ENCODE data around the gene NAALADL1.

Gene NAALADL1

GRCh38 chr11:65069217-65069616 is 10.9 kb upstream of the NAALADL1 start:
- no peaks in the 10 kb centered on the region for H3K36me3 ChIP-seq
- TF ChIP-seq CTCF (IDR thresholded peaks at IDR 0.05): no peak
- no peaks in the 10 kb centered on the region for H3K9me3 ChIP-seq
- no peaks in the 10 kb centered on the region for H3K4me1 ChIP-seq (ENCODE audit: control insufficient read depth in 1 of 2, insufficient read depth in 1 of 2, low read depth in 1 of 2, low read length in 1 of 2)
- H3K27ac ChIP-seq: no peak overlapping the region
- no peaks in the 10 kb centered on the region for H3K27me3 ChIP-seq
- H3K4me3 ChIP-seq (ENCODE audit: low read depth in 1 of 2, low read length in 1 of 2): no peak overlapping the region

GRCh38 chr11:65067446-65067845 is 9.1 kb upstream of the NAALADL1 start:
- H3K27me3 ChIP-seq: no peaks in the 10 kb centered on the region
- H3K36me3 ChIP-seq: no peaks in the 10 kb centered on the region
- TF ChIP-seq CTCF (IDR thresholded peaks at IDR 0.05): no peak
- H3K4me3 ChIP-seq (ENCODE audit: low read depth in 1 of 2, low read length in 1 of 2): no peak overlapping the region
- no peaks in the 10 kb centered on the region for H3K9me3 ChIP-seq
- H3K4me1 ChIP-seq (ENCODE audit: control insufficient read depth in 1 of 2, insufficient read depth in 1 of 2, low read depth in 1 of 2, low read length in 1 of 2): no peaks in the 10 kb centered on the region
- H3K27ac ChIP-seq: no peak overlapping the region

GRCh38 chr11:65066805-65067291 is 8.5 kb upstream of the NAALADL1 start:
- TF ChIP-seq CTCF (IDR thresholded peaks at IDR 0.05): no peak
- Histone ChIP-seq H3K27me3 (no peaks in the 10 kb centered on the region), H3K27ac (no peak overlapping the region), H3K4me3 (ENCODE audit: low read depth in 1 of 2, low read length in 1 of 2) (no peak overlapping the region), H3K9me3 (no peaks in the 10 kb centered on the region), H3K36me3 (no peaks in the 10 kb centered on the region), H3K4me1 (ENCODE audit: control insufficient read depth in 1 of 2, insufficient read depth in 1 of 2, low read depth in 1 of 2, low read length in 1 of 2) (no peaks in the 10 kb centered on the region)

- Histone ChIP-seq H3K27ac (no peak overlapping the region), H3K4me1 (ENCODE audit: control insufficient read depth in 1 of 2, insufficient read depth in 1 of 2, low read depth in 1 of 2, low read length in 1 of 2) (no peaks in the 10 kb centered on the region), H3K36me3 (no peaks in the 10 kb centered on the region), H3K4me3 (ENCODE audit: low read depth in 1 of 2, low read length in 1 of 2) (no peak overlapping the region), H3K27me3 (no peaks in the 10 kb centered on the region), H3K9me3 (no peaks in the 10 kb centered on the region)
- no peak for TF ChIP-seq CTCF (IDR thresholded peaks at IDR 0.05)
Observed at GRCh38 chr11:65066315-65066714, 8.0 kb upstream of the NAALADL1 start.

- Histone ChIP-seq H3K27ac (no peak overlapping the region), H3K4me3 (ENCODE audit: low read depth in 1 of 2, low read length in 1 of 2) (no peak overlapping the region), H3K36me3 (no peaks in the 10 kb centered on the region), H3K4me1 (ENCODE audit: control insufficient read depth in 1 of 2, insufficient read depth in 1 of 2, low read depth in 1 of 2, low read length in 1 of 2) (no peaks in the 10 kb centered on the region), H3K9me3 (no peaks in the 10 kb centered on the region), H3K27me3 (no peaks in the 10 kb centered on the region)
- TF ChIP-seq CTCF (IDR thresholded peaks at IDR 0.05): no peak
Observed at GRCh38 chr11:65065851-65066250, 7.5 kb upstream of the NAALADL1 start.

GRCh38 chr11:65064847-65065240 is 6.5 kb upstream of the NAALADL1 start:
- H3K27me3 ChIP-seq: no peaks in the 10 kb centered on the region
- no peaks in the 10 kb centered on the region for H3K4me1 ChIP-seq (ENCODE audit: control insufficient read depth in 1 of 2, insufficient read depth in 1 of 2, low read depth in 1 of 2, low read length in 1 of 2)
- H3K36me3 ChIP-seq: no peaks in the 10 kb centered on the region
- H3K9me3 ChIP-seq: no peaks in the 10 kb centered on the region
- no peak for TF ChIP-seq CTCF (IDR thresholded peaks at IDR 0.05)
- no peak overlapping the region for H3K27ac ChIP-seq
- H3K4me3 ChIP-seq (ENCODE audit: low read depth in 1 of 2, low read length in 1 of 2): no peak overlapping the region

All from neutrophil (primary cell).